ENCODE results near the gene PAXIP1. TPM values are rescaled to one million over a fixed set of nuclear protein-coding genes. Genes with fewer than 3 reads are reported as not detected.

PAXIP1 gene
- total RNA-seq, 6 experiments from 2014 or later = 6.2 to 6.6 (median 6.4) TPM

DNA sequence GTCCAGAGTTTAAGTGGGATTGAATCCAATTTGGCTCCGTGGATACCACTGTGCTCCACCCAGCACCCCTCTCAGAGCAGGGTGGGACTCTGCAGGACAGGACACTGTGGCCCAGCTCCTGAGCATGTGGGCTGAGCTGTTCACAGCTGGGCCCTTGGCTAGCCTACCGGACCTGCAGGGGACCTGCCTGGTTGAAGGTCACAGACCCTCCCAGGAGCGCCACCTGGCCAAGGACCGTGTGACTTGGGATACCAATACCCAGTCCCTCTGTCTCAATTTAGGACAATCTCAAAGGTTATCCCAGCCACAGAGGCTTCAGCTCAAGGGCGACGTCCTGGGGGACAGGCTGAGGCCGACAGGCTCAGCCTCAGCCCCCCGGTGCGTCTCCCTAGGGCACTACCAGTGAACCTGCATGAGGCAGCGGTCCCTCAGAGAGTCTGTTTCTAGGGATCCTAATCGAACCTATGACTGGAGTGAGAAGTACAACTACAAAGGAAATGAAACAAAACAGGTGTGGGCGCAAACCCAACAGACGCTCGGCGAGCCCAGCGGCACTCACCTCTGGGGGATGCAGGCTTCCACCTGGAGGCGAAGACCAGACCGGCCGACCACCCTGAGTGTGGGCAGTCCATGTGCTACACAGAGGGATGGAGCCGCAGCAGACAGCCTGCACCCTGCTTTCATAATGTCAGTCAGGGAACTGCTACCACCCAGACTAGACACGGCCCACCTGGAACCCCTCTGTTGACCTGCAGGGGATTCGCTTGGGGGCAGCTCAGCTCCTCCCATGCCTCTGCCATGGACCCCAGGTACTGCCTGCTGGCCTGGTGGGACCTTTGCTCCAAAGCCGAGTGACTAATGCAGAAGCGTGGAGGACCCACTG, 103.7 kb downstream of the PAXIP1 start:
- Histone ChIP-seq H3K4me3 (no peak overlapping the region), H3K9me3 (no peaks in the 10 kb centered on the region), H3K4me1 (peaks cover 0 to 14% (median 0%) of the 10 kb centered on the region in 4 donors), H3K27ac (no peak overlapping the region), H3K27me3 (no peaks in the 10 kb centered on the region), H3K36me3 (no peaks in the 10 kb centered on the region)
- intact Hi-C loops (cut with DNase I) = no loop called here
- TF ChIP-seq, protein P1, sequence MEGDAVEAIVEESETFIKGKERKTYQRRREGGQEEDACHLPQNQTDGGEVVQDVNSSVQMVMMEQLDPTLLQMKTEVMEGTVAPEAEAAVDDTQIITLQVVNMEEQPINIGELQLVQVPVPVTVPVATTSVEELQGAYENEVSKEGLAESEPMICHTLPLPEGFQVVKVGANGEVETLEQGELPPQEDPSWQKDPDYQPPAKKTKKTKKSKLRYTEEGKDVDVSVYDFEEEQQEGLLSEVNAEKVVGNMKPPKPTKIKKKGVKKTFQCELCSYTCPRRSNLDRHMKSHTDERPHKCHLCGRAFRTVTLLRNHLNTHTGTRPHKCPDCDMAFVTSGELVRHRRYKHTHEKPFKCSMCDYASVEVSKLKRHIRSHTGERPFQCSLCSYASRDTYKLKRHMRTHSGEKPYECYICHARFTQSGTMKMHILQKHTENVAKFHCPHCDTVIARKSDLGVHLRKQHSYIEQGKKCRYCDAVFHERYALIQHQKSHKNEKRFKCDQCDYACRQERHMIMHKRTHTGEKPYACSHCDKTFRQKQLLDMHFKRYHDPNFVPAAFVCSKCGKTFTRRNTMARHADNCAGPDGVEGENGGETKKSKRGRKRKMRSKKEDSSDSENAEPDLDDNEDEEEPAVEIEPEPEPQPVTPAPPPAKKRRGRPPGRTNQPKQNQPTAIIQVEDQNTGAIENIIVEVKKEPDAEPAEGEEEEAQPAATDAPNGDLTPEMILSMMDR (IDR thresholded peaks at IDR 0.05) = no peak
- no peak for TF ChIP-seq POLR2A (IDR thresholded peaks at IDR 0.05)
- no peak for ATAC-seq
- WGBS (ENCODE audit: insufficient coverage, low coverage, low lambda C conversion rate, missing lambda C conversion rate) = 76% methylated on average over 6 of the region's 24 CpGs
- peak in 1 of 3 donors; percentile 43 for DNase-seq

DNA sequence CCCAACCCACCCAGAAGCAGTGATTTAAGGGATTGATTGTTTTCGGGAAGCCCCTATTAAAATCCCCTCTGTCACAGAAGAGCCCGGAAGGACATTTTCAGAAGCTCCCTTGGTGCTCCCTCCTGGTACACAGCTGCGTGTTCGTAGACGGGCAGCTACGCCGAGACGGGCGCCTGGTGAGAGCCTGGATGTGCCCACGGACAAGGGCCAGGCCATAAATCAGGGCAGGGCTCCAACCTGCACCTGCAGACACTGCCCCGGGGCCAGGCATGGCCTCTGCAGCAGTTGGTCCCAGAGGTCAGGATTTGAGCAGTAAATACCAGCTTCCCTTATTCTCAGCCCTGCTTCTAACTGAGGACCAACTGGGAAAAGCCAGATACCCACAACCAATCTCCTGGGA, 106.8 kb downstream of the PAXIP1 start:
- TF ChIP-seq POLR2A (IDR thresholded peaks at IDR 0.05) = no peak
- Histone ChIP-seq H3K36me3 (no peaks in the 10 kb centered on the region), H3K4me3 (no peak overlapping the region), H3K9me3 (no peaks in the 10 kb centered on the region), H3K27me3 (no peaks in the 10 kb centered on the region), H3K4me1 (no peaks in the 10 kb centered on the region), H3K27ac (no peak overlapping the region)
- 86% methylated on average over 2 of the region's 11 CpGs for WGBS (ENCODE audit: insufficient coverage, low coverage, low lambda C conversion rate, missing lambda C conversion rate)
- ATAC-seq (no peak), DNase-seq (no peak)
- intact Hi-C loops (cut with DNase I) = no loop called here

Other genes starting within 250 kb of the PAXIP1 start
- gene HTR5A, start 67.2 kb upstream of the PAXIP1 start, total RNA-seq = not detected

Data from right lobe of liver (tissue), 6 donors.